Measurements from ENCODE around the gene G2E3. TPM values are rescaled to one million over a fixed set of nuclear protein-coding genes. Genes with fewer than 3 reads are reported as not detected.
"Not testable (repeated sequence)": the region's sequence is repeated elsewhere in the genome, so short reads cannot be mapped to it uniquely, and the experiment has no call there.

Gene G2E3
- total and polyA plus RNA-seq, 2 of the 13 experiments (the other 11 are each of a cell fraction or from before 2014, with no cell fraction given) = 22.8 to 63.0 TPM

DNA sequence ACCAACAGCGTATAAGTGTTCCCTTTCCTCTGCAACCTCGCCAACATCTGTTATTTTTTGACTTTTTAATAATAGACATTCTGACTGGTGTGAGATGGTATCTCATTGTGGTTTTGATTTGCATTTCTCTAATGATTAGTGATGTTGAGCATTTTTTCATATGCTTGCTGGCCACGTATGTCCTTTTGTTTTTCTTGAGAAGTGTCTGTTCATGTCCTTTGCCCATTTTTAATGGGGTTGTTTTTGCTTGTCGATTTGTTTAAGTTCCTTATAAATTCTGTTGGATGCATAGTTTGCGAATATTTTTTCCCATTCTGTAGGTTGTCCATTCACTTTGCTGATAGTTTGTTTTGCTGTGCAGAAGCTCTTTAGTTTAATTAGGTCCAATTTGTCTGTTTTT, 85.5 kb downstream of the G2E3 start:
- CTCF ChIA-PET (ENCODE audit: low intra/inter-chr PET ratio, low total read pairs); ATAC-seq; H4K20me1 ChIP-seq (ENCODE audit: insufficient read depth, low read length); H3K4me2 ChIP-seq (ENCODE audit: low read depth, low read length); in situ Hi-C loops (cut with HindIII; ENCODE audit: extremely low pct_ligation_motif_present, low pct_unique_long_range_greater_than_20kb); H2AFZ ChIP-seq (ENCODE audit: low read length); H3K27me3 ChIP-seq (ENCODE audit: control insufficient read depth in 1 of 2, insufficient read depth in 2 of 2, low read length in 2 of 2); H3K4me3 ChIP-seq (replicated peaks in 1 of 3; ENCODE audit: insufficient read depth in 1 of 3, low read depth in 2 of 3, low read length in 3 of 3); DNase-seq (ENCODE audit: low spot score); FAIRE-seq; H3K27ac ChIP-seq (ENCODE audit: extremely low read length, insufficient read depth, low read length); POLR2A ChIA-PET; intact Hi-C loops (cut with micrococcal nuclease; ENCODE audit: unreplicated experiment); H3K9ac ChIP-seq (ENCODE audit: insufficient read depth, low read depth, low read length); BruUV-seq (replicated peaks); H3K4me1 ChIP-seq (ENCODE audit: insufficient read depth, low read length): not testable (repeated sequence)
- 0 out of 2 replicates have a peak, but pooled peaks have one; percentile 38 for TF ChIP-seq HOXA5 (CRISPR knock-in tag; IDR thresholded peaks at IDR 0.05)
- Histone ChIP-seq H3K79me2 (ENCODE audit: insufficient read depth, low read length) (peaks cover 29% of the 10 kb centered on the region), H3K36me3 (replicated peaks in 1 of 2; ENCODE audit: control insufficient read depth in 1 of 2, insufficient read depth in 2 of 2, low read length in 2 of 2) (peaks cover 14 to 75% of the 10 kb centered on the region in 2 experiments), H3K9me3 (ENCODE audit: low read length) (peaks cover 21% of the 10 kb centered on the region)
- 97% methylated on average over 5 of the region's 5 CpGs for WGBS (ENCODE audit: low lambda C conversion rate)

DNA sequence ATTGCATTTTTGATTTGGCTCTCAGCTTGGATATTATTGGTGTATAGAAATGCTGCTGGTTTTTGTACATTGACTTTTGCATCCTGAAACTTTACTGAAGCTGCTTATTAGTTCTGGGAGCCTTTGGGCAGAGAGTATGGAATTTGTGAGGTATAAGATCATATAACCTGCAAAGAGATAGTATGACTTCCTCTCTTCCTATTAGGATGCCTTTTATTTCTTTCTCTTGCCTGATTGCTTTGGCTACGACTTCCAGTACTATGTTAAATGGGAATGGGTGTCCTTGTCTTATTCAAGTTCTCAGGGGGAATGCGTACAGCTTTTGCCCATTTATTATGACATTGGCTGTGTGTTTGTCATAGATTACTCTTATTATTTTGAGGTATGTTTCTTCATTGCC, 86.6 kb downstream of the G2E3 start:
- Histone ChIP-seq H3K79me2 (ENCODE audit: insufficient read depth, low read length) (peaks cover 29% of the 10 kb centered on the region), H3K9me3 (ENCODE audit: low read length) (peaks cover 21% of the 10 kb centered on the region), H3K27ac (ENCODE audit: extremely low read length, insufficient read depth, low read length) (no peak overlapping the region), H3K27me3 (ENCODE audit: control insufficient read depth in 1 of 2, insufficient read depth in 2 of 2, low read length in 2 of 2) (no peaks in the 10 kb centered on the region), H3K4me1 (ENCODE audit: insufficient read depth, low read length) (no peaks in the 10 kb centered on the region), H4K20me1 (ENCODE audit: insufficient read depth, low read length) (no peaks in the 10 kb centered on the region), H3K36me3 (replicated peaks in 1 of 2; ENCODE audit: control insufficient read depth in 1 of 2, insufficient read depth in 2 of 2, low read length in 2 of 2) (peaks cover 14 to 78% of the 10 kb centered on the region in 2 experiments), H3K4me3 (replicated peaks in 1 of 3; ENCODE audit: insufficient read depth in 1 of 3, low read depth in 2 of 3, low read length in 3 of 3) (no peak overlapping the region), H2AFZ (ENCODE audit: low read length) (no peak overlapping the region), H3K4me2 (ENCODE audit: low read depth, low read length) (no peak overlapping the region), H3K9ac (ENCODE audit: insufficient read depth, low read depth, low read length) (no peak overlapping the region)
- ChIA-PET CTCF (ENCODE audit: low intra/inter-chr PET ratio, low total read pairs) (no interaction called here), POLR2A (interaction anchor here (0.9 kb wide), 1 partner anchor 23 kb away, joined by 4 read pairs; no protein-coding TSS in a partner anchor)
- in situ Hi-C loops (cut with HindIII; ENCODE audit: extremely low pct_ligation_motif_present, low pct_unique_long_range_greater_than_20kb) (no loop called here), intact Hi-C loops (cut with micrococcal nuclease; ENCODE audit: unreplicated experiment) (no loop called here)
- no TSS peak for BruUV-seq (replicated peaks)
- no peak for DNase-seq (ENCODE audit: low spot score)
- TF ChIP-seq ZFP36 (IDR thresholded peaks at IDR 0.05; ENCODE audit: borderline replicate concordance, low read depth, low read length, partially characterized antibody) (no peak), ZNF567 (CRISPR knock-in tag; IDR thresholded peaks at IDR 0.05; ENCODE audit: borderline replicate concordance) (no peak), ZMYM2 (CRISPR knock-in tag; IDR thresholded peaks at IDR 0.05) (peak; percentile 74; the same call in 1 of the 2 replicates), ZNF816 (CRISPR knock-in tag; IDR thresholded peaks at IDR 0.05; ENCODE audit: borderline replicate concordance) (no peak), KDM1A (CRISPR knock-in tag; IDR thresholded peaks at IDR 0.05) (0 out of 2 replicates have a peak, but pooled peaks have one; percentile 24)
- TF ChIP-seq, protein P1, sequence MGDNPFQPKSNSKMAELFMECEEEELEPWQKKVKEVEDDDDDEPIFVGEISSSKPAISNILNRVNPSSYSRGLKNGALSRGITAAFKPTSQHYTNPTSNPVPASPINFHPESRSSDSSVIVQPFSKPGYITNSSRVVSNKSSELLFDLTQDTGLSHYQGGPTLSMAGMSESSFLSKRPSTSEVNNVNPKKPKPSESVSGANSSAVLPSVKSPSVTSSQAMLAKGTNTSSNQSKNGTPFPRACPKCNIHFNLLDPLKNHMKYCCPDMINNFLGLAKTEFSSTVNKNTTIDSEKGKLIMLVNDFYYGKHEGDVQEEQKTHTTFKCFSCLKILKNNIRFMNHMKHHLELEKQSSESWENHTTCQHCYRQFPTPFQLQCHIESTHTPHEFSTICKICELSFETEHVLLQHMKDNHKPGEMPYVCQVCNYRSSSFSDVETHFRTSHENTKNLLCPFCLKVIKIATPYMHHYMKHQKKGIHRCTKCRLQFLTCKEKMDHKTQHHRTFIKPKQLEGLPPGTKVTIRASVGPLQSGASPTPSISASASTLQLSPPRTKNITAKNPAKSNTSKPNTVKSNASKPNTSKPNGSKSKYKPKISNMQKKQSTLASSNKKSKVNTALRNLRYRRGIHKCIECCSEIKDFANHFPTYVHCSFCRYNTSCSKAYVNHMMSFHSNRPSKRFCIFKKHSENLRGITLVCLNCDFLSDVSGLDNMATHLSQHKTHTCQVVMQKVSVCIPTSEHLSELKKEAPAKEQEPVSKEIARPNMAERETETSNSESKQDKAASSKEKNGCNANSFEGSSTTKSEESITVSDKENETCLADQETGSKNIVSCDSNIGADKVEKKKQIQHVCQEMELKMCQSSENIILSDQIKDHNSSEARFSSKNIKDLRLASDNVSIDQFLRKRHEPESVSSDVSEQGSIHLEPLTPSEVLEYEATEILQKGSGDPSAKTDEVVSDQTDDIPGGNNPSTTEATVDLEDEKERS (CRISPR knock-in tag; IDR thresholded peaks at IDR 0.05) = peak; percentile 96
- 97% methylated on average over 2 of the region's 2 CpGs for WGBS (ENCODE audit: low lambda C conversion rate)
- ATAC-seq = no peak
- no peak for FAIRE-seq
